CD4-positive, alpha-beta T cell treated with Interleukin-17A for 1 hour (primary cell): ENCODE data around the gene SGO1.
A peak's percentile ranks its signal among the peaks of the same experiment; 100 is the strongest.

Experiments used
- DNase-seq: peaks from one replicate; pipeline ENCODE4 v3.0.0-alpha.2; 2020

The SGO1 gene

DNA sequence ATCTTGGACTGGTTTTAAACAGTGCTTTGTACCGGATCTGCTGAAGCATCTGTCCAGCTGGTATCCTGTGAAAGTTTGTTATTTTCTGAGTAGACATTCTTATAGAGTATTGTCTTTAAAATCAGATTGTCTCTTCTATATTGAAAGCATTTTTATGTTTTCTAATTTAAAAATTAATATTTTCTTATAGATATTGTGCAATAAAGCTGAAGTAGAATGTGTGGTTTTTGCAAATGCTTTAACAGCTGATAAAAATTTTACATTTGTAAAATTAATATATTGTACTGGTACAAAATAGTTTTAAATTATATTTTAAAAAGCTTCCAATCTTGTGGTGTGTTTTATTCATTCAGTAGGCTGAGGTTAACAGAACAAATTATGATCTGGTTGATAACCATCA is 31.9 kb downstream of the SGO1 start:
- DNase-seq, result no peak

DNA sequence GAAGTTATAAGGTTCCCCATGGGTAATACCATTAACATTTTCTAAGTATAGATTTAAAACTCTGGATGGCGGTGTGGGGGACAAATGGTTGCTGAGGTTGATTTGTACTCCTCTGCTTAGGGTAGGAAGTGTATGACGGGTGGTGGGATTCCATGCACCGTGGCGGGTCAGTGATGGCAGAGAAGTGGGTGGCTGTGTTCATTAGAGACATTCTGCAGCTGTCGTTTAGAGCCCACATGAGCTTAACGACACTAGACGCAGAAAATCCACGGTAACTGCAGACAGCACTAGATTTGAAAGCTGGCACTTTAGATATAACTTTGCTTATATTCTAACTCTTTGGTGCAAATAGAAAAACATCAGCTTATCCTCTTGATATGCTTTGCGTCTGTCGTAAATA is 37.5 kb downstream of the SGO1 start:
- no peak for DNase-seq

DNA sequence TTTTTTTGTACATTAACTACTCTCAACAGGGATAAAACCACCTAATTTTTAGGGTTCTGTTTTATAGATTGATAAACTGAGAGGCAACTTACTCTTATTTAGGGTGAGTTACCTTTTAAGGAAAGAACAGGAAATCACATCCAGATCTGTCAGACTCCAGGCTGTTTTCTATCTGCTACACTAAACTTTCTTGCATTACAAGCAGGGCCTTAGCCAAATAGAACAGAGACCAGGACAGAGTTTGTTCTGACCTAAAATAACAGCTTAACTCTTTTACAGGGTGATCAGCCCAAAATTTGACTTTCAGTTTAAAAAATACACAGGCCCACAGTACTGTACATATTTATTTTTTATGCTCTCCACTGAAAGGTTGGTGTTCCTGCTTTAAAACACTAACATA is 38.6 kb downstream of the SGO1 start:
- no peak for DNase-seq

DNA sequence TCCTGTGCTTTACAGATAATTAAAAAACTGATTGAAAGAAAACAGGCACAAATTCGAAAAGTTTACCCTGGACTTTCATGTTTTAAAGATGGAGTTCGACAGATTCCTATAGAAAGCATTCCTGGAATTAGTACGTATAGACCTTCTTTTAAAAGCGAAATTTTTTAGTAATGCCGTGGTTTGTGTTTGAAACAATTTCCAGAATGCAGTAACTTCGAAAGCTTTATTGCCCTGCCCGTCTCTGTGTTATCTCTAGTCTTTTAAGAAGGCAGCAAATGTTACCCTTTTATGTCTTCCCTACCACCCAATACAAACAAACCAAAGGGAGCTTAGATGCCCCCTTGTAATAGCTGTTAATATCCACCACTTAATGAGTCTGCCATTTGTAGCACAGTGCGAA is 39.7 kb downstream of the SGO1 start:
- no peak for DNase-seq

DNA sequence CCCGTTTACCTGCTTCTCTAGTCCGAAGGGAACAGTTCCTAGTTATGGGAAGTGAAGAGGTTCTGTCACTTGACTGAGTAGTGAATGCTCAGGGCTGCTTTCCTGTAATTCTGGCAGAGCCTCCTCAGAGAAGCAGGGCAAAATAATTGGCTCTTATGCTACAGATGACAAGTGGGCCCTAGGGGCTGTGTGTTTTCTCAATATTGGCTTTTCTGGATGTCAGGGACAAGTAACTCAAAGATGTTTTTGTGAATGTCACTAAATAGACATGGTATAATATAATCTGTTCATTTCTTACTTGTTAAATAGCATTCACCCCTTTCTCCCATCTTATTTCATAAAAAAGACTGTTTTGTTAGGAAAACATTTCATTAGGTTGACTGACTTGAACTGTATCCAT is 40.1 kb downstream of the SGO1 start:
- DNase-seq, result no peak

DNA sequence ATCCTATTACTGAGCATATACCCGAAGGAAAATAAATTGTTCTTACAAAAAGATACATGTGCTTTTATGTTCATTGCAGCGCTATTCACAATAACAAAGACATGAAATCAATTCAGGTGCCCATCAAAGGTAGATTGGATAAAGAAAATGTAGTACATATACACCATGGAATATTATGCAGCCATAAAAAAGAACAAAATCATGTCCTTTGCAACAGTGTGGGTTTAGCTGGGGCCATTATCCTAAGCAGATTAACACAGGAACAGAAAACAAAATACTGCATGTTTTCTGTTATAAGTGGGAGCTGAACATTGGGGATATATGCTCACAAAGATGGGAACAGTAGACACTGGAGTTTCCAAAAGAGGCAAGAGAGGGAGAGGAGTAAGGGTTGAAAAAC is 42.5 kb downstream of the SGO1 start:
- DNase-seq, result no peak

DNA sequence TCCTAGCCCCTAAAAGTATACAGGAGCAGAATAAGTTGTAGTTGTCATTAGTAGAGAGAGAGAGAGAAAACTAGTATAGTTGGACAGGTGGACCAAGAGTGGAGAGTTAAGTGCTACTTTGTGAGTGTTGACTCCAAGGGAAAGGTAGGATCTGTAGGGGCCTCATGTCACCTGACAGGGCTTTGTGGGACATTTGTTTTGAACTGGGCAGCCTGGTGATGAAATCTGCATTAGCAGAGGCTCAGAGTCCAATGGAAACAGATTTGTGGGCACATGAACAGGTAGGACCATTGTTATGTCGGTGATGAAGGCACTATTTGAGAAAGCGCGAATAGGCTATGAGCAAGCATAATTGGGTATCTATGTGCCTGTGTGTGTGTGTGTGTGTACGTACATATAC is 43.5 kb downstream of the SGO1 start:
- DNase-seq, result no peak

DNA sequence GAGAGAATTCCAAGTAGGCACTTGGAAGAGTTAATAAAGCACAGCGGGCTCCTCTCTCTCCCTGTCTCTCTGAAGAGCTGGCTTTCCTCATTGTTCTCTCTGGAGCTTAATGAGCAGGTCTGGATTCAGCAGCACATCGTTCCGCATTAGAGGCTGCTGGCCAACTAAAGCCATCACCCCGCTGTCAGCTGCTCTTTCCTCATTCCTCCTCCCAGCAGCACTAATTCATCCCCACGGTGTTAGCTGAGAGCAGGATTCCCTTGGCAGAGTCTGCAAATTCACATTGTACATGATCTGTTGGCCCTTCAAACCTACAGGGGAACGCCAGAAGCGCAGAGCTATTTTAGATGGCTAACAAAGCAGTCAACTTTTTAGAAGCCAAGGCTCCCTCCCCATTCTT is 44.2 kb downstream of the SGO1 start:
- no peak for DNase-seq

DNA sequence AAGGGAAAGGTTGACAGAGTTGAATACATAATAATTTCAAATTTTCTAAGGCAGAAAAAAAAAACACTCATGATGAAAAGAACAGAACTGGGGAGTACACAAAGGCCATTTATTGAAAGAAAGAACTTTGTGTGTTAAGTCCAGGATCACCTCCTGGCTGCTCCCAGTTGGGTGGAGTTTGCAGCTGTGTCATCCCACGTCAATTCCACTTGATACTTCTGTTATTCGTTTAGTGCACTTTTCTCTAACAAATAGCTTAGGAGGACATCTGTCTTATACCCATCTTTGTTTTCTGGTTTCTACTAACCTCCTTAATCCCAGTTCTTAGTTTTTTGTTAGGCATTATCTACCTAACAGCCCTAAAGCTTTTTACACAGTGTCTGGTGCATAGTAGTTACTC is 44.7 kb downstream of the SGO1 start:
- DNase-seq, result no peak

DNA sequence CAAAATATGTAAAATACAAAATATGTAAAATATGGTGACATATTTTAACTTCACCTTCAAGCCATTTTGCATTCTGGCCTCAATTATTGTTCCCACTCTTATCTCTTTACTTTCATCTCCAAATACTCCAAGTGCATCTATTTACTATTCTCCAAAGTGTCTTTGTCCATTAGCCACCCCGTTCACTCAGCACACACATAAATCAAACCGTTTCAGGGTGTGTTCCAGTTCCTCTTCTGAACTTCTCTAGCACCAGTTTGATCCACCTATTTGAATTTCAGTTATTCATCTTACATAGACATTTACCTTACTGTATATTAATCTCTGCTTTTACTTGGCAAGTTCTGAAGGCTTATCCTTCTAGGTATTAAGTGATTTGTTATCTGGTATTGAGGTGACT is 45.1 kb downstream of the SGO1 start:
- no peak for DNase-seq

DNA sequence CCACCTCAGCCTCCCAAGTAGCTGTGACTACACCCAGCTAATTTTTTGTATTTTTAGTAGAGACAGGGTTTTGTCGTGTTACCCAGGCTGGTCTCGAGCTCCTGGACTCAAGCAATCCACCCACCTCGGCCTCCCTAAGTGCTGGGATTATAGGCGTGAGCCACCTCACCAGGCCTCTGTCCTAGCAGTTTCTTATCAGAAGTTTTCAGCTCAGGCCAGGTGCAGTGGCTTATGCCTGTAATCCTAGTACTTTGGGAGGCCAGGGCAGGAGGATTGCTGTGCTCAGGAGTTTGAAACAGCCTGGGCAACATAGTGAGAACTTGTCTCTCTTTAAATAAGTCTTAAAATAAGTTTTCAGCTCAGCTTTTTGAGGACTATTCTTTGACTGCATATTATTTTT is 48.4 kb downstream of the SGO1 start:
- DNase-seq, result no peak

DNA sequence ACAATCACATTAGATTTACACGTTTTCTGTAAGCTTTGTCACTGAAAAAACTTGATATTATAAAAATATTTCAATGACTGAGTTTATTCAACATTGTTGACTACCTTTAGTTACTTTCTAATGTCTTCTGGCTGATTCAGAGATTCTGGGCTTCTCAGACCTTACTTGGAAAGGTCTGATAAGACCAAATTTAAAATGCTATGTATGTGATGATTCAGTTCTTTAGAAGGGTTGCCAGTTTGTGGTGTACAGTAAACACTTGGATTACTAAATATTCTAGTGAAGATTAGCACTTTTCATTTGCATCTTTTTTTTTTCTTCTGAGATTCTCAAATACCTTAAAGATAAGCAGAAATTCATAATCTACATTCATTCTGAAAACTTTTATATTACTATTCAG is 49.8 kb downstream of the SGO1 start:
- no peak for DNase-seq

DNA sequence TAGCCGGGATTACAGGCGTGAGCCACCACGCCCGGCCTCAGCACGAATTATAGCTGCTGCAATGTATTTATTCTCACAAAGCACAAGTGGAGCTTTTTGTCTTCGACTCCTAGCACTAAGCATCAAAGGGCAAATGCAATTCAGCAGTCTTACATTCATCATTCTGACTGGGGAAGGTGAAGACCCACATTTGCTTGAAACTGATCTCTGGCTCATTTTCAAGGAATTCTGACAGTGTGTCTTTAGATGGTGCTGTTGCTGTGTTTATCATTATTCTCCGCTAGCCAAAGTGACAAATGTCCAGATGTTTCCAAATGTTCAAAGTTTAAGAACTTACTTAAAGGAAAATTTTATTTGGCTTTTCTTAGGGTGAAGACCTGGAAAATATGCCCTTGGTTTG is 55.9 kb downstream of the SGO1 start:
- no peak for DNase-seq

DNA sequence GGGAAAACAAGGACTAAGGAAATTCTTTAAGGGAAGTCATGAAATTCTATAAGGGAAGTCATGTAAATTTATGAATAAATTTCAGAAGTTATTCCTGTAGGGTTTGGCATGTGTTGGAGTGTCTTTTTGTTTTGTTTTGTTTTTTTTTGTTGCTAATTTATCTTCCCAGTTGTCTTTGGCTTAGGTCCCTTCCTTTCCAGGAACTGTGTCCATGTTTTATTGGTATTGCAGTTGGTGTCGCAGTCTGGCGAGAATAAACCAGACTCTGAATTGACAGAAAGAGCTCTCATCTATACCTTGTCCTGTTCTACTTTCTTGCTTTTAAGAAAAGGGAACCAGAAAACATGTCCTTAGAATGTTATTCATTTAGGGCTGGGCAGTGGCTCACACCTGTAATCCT is 57.6 kb downstream of the SGO1 start:
- no peak for DNase-seq

DNA sequence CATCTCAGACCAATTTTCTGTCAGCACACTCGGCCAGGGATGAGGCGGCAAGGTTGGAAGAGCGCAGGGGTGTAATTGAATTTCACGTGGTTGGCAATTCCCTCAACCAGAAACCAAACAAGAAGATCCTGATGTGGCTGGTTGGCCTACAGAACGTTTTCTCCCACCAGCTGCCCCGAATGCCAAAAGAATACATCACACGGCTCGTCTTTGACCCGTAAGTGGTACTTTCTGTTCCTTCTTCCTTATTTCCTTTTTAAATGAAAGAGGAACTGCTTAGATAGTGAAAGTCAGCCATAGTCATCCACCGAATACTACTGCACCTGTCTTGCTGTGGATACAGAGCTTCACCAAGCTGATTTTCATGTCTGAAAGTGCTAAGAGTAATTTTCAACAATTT is 60.1 kb downstream of the SGO1 start:
- peak; percentile 7 for DNase-seq

DNA sequence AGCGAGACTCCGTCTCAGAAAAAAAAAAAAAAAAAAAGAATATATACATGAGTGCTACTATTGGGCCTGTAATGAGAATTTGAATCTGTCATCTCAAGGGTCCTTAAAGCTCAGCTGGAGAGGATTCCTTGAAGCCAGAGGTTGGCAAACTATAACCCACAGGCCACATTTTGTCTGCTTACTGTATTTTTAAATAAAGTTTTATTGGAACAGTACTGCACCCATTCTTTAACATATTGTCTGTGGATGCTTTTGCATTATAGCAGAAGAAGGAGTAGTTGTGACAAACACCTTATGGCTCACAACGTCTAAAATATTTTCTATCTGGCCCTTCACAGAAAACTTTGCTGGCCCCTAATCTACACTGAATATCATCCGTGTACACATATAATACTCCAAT is 60.7 kb downstream of the SGO1 start:
- no peak for DNase-seq

DNA sequence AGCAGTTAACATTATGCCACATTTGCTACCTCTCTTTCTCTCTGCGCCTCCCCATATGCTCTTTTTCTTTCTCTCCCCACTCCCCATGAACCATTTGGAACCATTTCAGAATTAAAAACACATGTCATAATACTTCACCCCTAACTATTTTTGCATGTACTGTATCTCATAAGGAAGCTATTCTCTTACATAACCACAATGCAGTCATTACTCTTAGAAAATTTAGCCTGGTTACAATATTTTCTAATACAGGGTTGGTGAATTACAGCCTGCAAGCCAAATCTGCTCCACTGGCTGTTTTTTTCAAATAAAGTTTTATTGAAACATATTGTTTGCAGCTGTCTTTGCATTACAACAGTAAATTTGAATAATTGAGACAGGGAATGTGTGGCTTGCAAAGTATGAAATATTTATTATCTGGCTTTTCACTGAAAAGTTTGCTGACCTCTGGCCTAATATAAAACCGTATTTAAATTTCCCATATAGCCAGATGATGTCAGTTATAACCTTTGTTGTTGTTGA is 62.8 kb downstream of the SGO1 start:
- no peak for DNase-seq

DNA sequence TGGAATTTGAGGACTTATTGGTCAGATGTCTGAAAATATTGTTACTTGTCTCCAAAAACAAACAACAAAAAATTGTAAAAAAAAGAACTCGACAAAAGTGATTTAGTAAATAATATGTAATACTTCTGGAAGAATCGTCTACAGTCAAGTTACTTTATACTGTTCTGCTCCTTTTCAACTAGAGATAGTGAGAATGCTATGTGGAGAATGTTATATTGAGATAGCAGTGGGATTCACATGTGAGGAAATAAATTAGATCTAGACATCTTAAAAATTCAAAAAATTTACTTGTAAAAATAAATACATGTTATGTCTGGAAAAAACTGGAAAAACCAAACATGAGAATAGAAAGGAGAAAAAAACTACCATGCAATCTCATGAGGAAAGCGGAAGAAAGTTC is 64.9 kb downstream of the SGO1 start:
- DNase-seq, result no peak
